H1 (cell line): Measurements from ENCODE around the gene RPL36AL. TPM values are rescaled to one million over a fixed set of nuclear protein-coding genes. Genes with fewer than 3 reads are reported as not detected.
A peak's percentile ranks its signal among the peaks of the same experiment; 100 is the strongest.

Source experiments
- CTCF ChIA-PET: fragments of 300-600 bp; sonication (Branson Sonifier 250); formaldehyde crosslinking; loops from one replicate; lab custom pipeline; 2021; ENCODE audit not compliant: partially characterized antibody; lab: Charles Lee
- POLR2A ChIA-PET: fragments of 300-600 bp; sonication (Branson Sonifier 250); formaldehyde crosslinking; loops from one replicate; lab custom pipeline; 2021; ENCODE audit warnings: inconsistent platforms; ENCODE audit not compliant: partially characterized antibody; lab: Charles Lee
- DNase-seq, 2 experiments: peaks; one replicate each; pipeline versions ENCODE4 v3.0.0 to v3.0.0-alpha.2; 2010 to 2022; ENCODE audit warnings: low spot score in 2 of 2, low read depth in 1 of 2, mixed read lengths in 1 of 2
- FAIRE-seq: peaks from 2 replicates; lab custom pipeline; 2011; peaks lifted over from hg19 to GRCh38; lab: Jason Lieb, UNC
- H2AFZ ChIP-seq: 2 replicates; pipeline ENCODE4 v1.8.1; 2012; ENCODE audit warnings: low read length, inconsistent platforms
- H2AK5ac ChIP-seq: 2 replicates; pipeline ENCODE4 v1.6.1; 2013; ENCODE audit warnings: low read depth, low read length
- H2BK120ac ChIP-seq: replicated peaks from 2 replicates; pipeline ENCODE3; 2013; ENCODE audit warnings: low read depth, low read length, inconsistent platforms
- H2BK12ac ChIP-seq: 2 replicates; pipeline ENCODE4 v1.6.1; 2013; ENCODE audit warnings: low read depth, low read length
- H2BK15ac ChIP-seq: 2 replicates; pipeline ENCODE4 v1.6.1; 2013; ENCODE audit warnings: low read length
- H2BK20ac ChIP-seq: 2 replicates; pipeline ENCODE4 v1.6.1; 2013; ENCODE audit warnings: low read length
- H2BK5ac ChIP-seq: 2 replicates; pipeline ENCODE4 v1.6.1; 2013; ENCODE audit warnings: low read depth, low read length
- H3K14ac ChIP-seq: 2 replicates; pipeline ENCODE4 v1.6.1; 2013; ENCODE audit warnings: inconsistent platforms; ENCODE audit not compliant: insufficient read length
- H3K18ac ChIP-seq: 2 replicates; pipeline ENCODE4 v1.6.1; 2013; ENCODE audit warnings: low read length; ENCODE audit errors: extremely low read depth
- H3K23ac ChIP-seq: 2 replicates; pipeline ENCODE4 v1.6.1; 2013; ENCODE audit warnings: inconsistent platforms; ENCODE audit not compliant: insufficient read length
- H3K23me2 ChIP-seq: 2 replicates; pipeline ENCODE4 v1.6.1; 2013; ENCODE audit warnings: low read depth, low read length
- H3K27ac ChIP-seq: 2 replicates; pipeline ENCODE4 v1.6.1; 2011; ENCODE audit warnings: low read depth, low read length, inconsistent platforms
- H3K27me3 ChIP-seq, 4 experiments: replicated peaks in 1 of 4; 1 replicate in 1 of 4; 2 replicates in 3 of 4; pipeline versions ENCODE4 v1.6.1 to v1.8.1; 2011 to 2013; ENCODE audit warnings: low read length in 3 of 4, mild to moderate bottlenecking in 3 of 4, inconsistent platforms in 2 of 4, mixed read lengths in 2 of 4, moderate library complexity in 1 of 4; ENCODE audit not compliant: control insufficient read depth in 3 of 4, insufficient read depth in 3 of 4; ENCODE audit errors: extremely low read depth in 1 of 4
- H3K36me3 ChIP-seq, 4 experiments: 2 replicates each; pipeline versions ENCODE4 v1.6.1 to v1.8.1; 2011 to 2013; ENCODE audit warnings: mild to moderate bottlenecking in 4 of 4, low read length in 3 of 4, moderate library complexity in 2 of 4, control low read depth in 1 of 4, inconsistent platforms in 1 of 4; ENCODE audit not compliant: insufficient read depth in 4 of 4, control insufficient read depth in 2 of 4
- H3K4ac ChIP-seq: replicated peaks from 2 replicates; pipeline ENCODE3; 2013; ENCODE audit warnings: low read length, low read depth, mixed read lengths, inconsistent platforms; ENCODE audit not compliant: insufficient read length
- H3K4me1 ChIP-seq, 4 experiments: replicated peaks in 1 of 4; 1 replicate in 1 of 4; 2 replicates in 3 of 4; pipeline versions ENCODE4 v1.6.1 to v1.8.1; 2011 to 2013; ENCODE audit warnings: low read length in 3 of 4, inconsistent platforms in 2 of 4, mixed read lengths in 1 of 4; ENCODE audit not compliant: insufficient read depth in 4 of 4, control insufficient read depth in 3 of 4
- H3K4me2 ChIP-seq, 2 experiments: 2 replicates each; pipeline versions ENCODE4 v1.6.1 to v1.8.1; 2011 to 2013; ENCODE audit warnings: low read depth in 2 of 2, low read length in 2 of 2, control low read depth in 1 of 2, inconsistent platforms in 1 of 2, mild to moderate bottlenecking in 1 of 2; ENCODE audit not compliant: insufficient read depth in 1 of 2
- H3K4me3 ChIP-seq, 4 experiments: fragments of 200-600, 300-600 bp in 1 of 4; sonication (generic), shearing (Covaris generic), sonication (Bioruptor Twin) in 1 of 4; 2 replicates each; pipeline versions ENCODE4 v1.5.1 to v1.8.1; 2011 to 2016; ENCODE audit warnings: low read length in 4 of 4, low read depth in 3 of 4, control low read depth in 2 of 4, inconsistent platforms in 2 of 4, mild to moderate bottlenecking in 2 of 4, mixed read lengths in 1 of 4, moderate library complexity in 1 of 4; ENCODE audit not compliant: insufficient read depth in 2 of 4; ENCODE audit errors: extremely low read depth in 1 of 4
- H3K56ac ChIP-seq: replicated peaks from 2 replicates; pipeline ENCODE3; 2013; ENCODE audit warnings: low read depth, mild to moderate bottlenecking, mixed read lengths, low read length, inconsistent platforms; ENCODE audit not compliant: insufficient read length
- H3K79me1 ChIP-seq: 2 replicates; pipeline ENCODE4 v1.6.1; 2013; ENCODE audit warnings: low read depth, low read length, control low read depth
- H3K79me2 ChIP-seq, 2 experiments: 2 replicates each; pipeline versions ENCODE4 v1.6.1 to v1.8.1; 2012 to 2013; ENCODE audit warnings: low read length in 2 of 2, mild to moderate bottlenecking in 2 of 2, inconsistent platforms in 1 of 2; ENCODE audit not compliant: insufficient read depth in 2 of 2, control insufficient read depth in 1 of 2
- H3K9ac ChIP-seq, 4 experiments: replicated peaks in 1 of 4; 1 replicate in 1 of 4; 2 replicates in 3 of 4; pipeline versions ENCODE4 v1.6.1 to v1.8.1; 2011 to 2013; ENCODE audit warnings: low read depth in 3 of 4, low read length in 3 of 4, control low read depth in 2 of 4, mild to moderate bottlenecking in 2 of 4, moderate library complexity in 2 of 4, inconsistent platforms in 1 of 4; ENCODE audit errors: extremely low read depth in 1 of 4
- H3K9me3 ChIP-seq, 2 experiments: 2 replicates each; pipeline versions ENCODE4 v1.6.1 to v1.8.1; 2012 to 2013; ENCODE audit warnings: mild to moderate bottlenecking in 2 of 2, moderate library complexity in 2 of 2, control low read depth in 1 of 2, inconsistent platforms in 1 of 2, low read depth in 1 of 2, low read length in 1 of 2, mixed read lengths in 1 of 2; ENCODE audit not compliant: insufficient read depth in 2 of 2
- H4K20me1 ChIP-seq, 2 experiments: replicated peaks in 1 of 2; 2 replicates each; pipeline versions ENCODE3 to v1.8.1; 2011 to 2013; ENCODE audit warnings: inconsistent platforms in 2 of 2, low read length in 2 of 2, mild to moderate bottlenecking in 1 of 2; ENCODE audit not compliant: insufficient read depth in 2 of 2, control insufficient read depth in 1 of 2
- H4K5ac ChIP-seq: 2 replicates; pipeline ENCODE4 v1.6.1; 2013; ENCODE audit warnings: low read length, low read depth, mixed read lengths, inconsistent platforms; ENCODE audit not compliant: insufficient read length
- H4K8ac ChIP-seq: 2 replicates; pipeline ENCODE4 v1.8.0; 2013; ENCODE audit warnings: mild to moderate bottlenecking, moderate library complexity, low read length, inconsistent platforms; ENCODE audit not compliant: insufficient read depth; ENCODE audit errors: extremely low read depth
- H4K91ac ChIP-seq: replicated peaks from 2 replicates; pipeline ENCODE3; 2013; ENCODE audit warnings: low read length, mixed read lengths, inconsistent platforms; ENCODE audit not compliant: insufficient read length
- BRCA1 ChIP-seq: IDR thresholded peaks from 2 replicates; pipeline ENCODE4 v1.6.1; 2012; ENCODE audit warnings: low read depth, low read length, improper control_type of control experiment
- CEBPB ChIP-seq: IDR thresholded peaks from 2 replicates; pipeline ENCODE4 v1.6.1; 2012; ENCODE audit warnings: low read depth, low read length
- CHD2 ChIP-seq: IDR thresholded peaks from 2 replicates; pipeline ENCODE4 v1.6.1; 2012; ENCODE audit warnings: low read length, improper control_type of control experiment
- JUN ChIP-seq: IDR thresholded peaks from 2 replicates; pipeline ENCODE4 v1.6.1; 2011; ENCODE audit warnings: low read depth, mild to moderate bottlenecking, improper control_type of control experiment, low read length
- RAD21 ChIP-seq, 2 experiments: IDR thresholded peaks in 1 of 2; conservative IDR thresholded peaks in 1 of 2; 2 replicates each; pipeline ENCODE4 v1.6.1; 2011; ENCODE audit warnings: low read depth in 2 of 2, low read length in 2 of 2, improper control_type of control experiment in 1 of 2, inconsistent platforms in 1 of 2, mild to moderate bottlenecking in 1 of 2, moderate library complexity in 1 of 2
- RXRA ChIP-seq: IDR thresholded peaks from 2 replicates; pipeline ENCODE4 v1.6.1; 2011; ENCODE audit warnings: low read depth, mild to moderate bottlenecking, low read length, moderate library complexity; ENCODE audit not compliant: insufficient read depth
- SIX5 ChIP-seq: IDR thresholded peaks from 2 replicates; pipeline ENCODE4 v1.6.1; 2011; ENCODE audit warnings: mild to moderate bottlenecking, low read depth, low read length
- SRF ChIP-seq: IDR thresholded peaks from 2 replicates; pipeline ENCODE4 v1.6.1; 2011; ENCODE audit warnings: mild to moderate bottlenecking, low read depth, low read length, moderate library complexity
- WGBS, 2 experiments: shearing (Covaris generic) in 1 of 2; methylation state at CpG; one replicate each; pipeline versions ENCODE4 v1.1.6 to v1.1.7; 2013 to 2015; ENCODE audit warnings: low lambda C conversion rate in 2 of 2, mixed read lengths in 2 of 2, inconsistent platforms in 1 of 2, low coverage in 1 of 2, missing lambda C conversion rate in 1 of 2; ENCODE audit not compliant: insufficient replicate concordance in 2 of 2, insufficient coverage in 1 of 2, insufficient read length in 1 of 2; ENCODE audit errors: extremely low coverage in 1 of 2, missing lambda C conversion rate in 1 of 2; 5-methylcytosine and 5-hydroxymethylcytosine counted together
- polyA plus RNA-seq, 7 experiments: library from polyadenylated mRNA; depleted of rRNA in 3 of 7; stranded (reverse) in 5 of 7; unstranded in 2 of 7; fragments of >200 nt in 5 of 7; fragments of 200-250 nt in 2 of 7; gene quantifications; 1 replicate in 5 of 7; 2 replicates in 1 of 7; 4 replicates in 1 of 7; pipeline versions ENCODE4 v1.2.1 to v1.2.3, GENCODE V29; 2011 to 2013; ENCODE audit warnings: missing spikeins in 2 of 7, mixed read lengths in 2 of 7
- total RNA-seq: library from RNA; stranded (reverse); fragmentation: NEBNext Ultra II Directional; extraction: Animal tissue kit (Norgen Biotek cat#: 25700); gene quantifications from 2 replicates; pipeline ENCODE4 v1.2.1, GENCODE V29; 2021
- TF ChIP-seq, protein P1 (sequence below): IDR thresholded peaks from 2 replicates; pipeline ENCODE4 v1.6.1; 2012; ENCODE audit warnings: low read length, inconsistent platforms

RPL36AL gene
- total and polyA plus RNA-seq, 2 of the 8 experiments (the other 6 are each of a cell fraction or from before 2014, with no cell fraction given) = 138 to 230 TPM

DNA sequence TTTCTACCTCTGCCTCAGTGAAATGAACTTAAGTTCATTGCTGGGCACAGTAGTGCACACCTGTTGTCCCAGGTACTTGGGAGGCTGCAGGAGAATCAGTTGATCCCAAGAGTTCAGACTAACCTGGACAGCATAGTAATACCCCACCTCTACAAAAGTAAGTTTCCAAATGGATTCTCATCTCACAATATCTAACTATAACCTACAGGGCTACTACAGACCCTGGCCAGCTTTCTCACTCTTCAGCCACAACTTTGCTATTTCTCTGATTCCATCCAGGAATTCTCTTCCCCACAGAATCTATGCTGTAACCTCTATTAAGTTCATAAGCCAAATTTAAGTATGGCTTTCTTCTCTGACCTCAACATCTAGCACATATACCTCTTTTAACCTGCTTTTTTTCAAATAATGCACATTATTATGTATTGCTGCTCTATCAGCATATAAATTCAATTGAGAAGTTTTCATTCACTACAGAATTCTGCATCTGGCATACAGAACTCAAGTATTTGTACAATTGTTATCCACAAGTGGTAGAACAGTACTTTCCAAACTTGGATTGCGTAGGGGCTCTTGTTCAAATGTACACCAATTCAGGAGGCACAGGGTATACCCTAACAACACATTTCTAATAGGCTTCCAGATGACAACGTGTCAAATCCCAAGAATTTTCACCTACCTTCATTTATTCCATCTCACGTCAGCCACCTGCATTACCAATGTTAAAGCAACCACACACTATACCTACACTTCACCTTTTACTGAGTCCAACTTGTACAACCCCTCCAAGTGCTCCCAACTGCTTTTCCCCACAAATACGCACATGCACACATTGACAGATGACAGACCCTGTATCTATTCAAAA lies 38.1 kb downstream of the RPL36AL start:
- Histone ChIP-seq H3K79me2 (peaks cover 25 to 70% of the 10 kb centered on the region in 2 experiments), H3K27ac (no peak overlapping the region; the same call in 1 of the 2 replicates), H2BK5ac (no peak overlapping the region), H3K4me3 (peak overlapping the region in 1 of 4 experiments; percentile 100; a peak in 1 of 8 replicates), H4K5ac (no peak overlapping the region), H3K9ac (peak overlapping the region in 1 of 4 experiments; percentile 69; a peak in 3 of 7 replicates), H2BK12ac (no peak overlapping the region), H2AK5ac (no peak overlapping the region), H3K27me3 (no peaks in the 10 kb centered on the region), H4K20me1 (peaks cover 18 to 24% of the 10 kb centered on the region in 2 experiments), H3K9me3 (no peaks in the 10 kb centered on the region), H2BK15ac (no peak overlapping the region), H3K4ac (no peak overlapping the region), H3K4me1 (peaks cover 0 to 9% (median 5%) of the 10 kb centered on the region in 4 experiments; a peak in 6 of 7 replicates), H3K23me2 (peaks cover 2% of the 10 kb centered on the region), H3K4me2 (peak overlapping the region in 1 of 2 experiments; percentile 9; a peak in 1 of 4 replicates), H3K36me3 (peaks cover 0 to 46% (median 22%) of the 10 kb centered on the region in 4 experiments; a peak in 7 of 8 replicates), H2BK20ac (no peak overlapping the region), H4K8ac (no peak overlapping the region), H2BK120ac (no peak overlapping the region), H3K79me1 (no peaks in the 10 kb centered on the region), H2AFZ (no peak overlapping the region), H3K56ac (peak overlapping the region; percentile 32), H3K18ac (no peak overlapping the region), H4K91ac (no peak overlapping the region), H3K14ac (no peak overlapping the region), H3K23ac (no peak overlapping the region)
- no peak for FAIRE-seq
- 90% methylated on average over 4 of the region's 4 CpGs; no CpG with 5 or more reads in 1 of the 2 experiments for WGBS, 2 experiments
- DNase-seq = no peak
- POLR2A ChIA-PET = interaction anchor here (0.6 to 11.0 kb wide), 19 partner anchors 9 to 185 kb away, joined by 3 to 169 read pairs (median 5); partner anchors contain the start of genes LRR1, MGAT2, POLE2 and RPL36AL
- CTCF ChIA-PET = no interaction called here
- TF ChIP-seq RAD21 (IDR thresholded peaks at IDR 0.05 in 1 of 2, conservative IDR thresholded peaks at IDR 0.05 in 1 of 2; ENCODE audit: low read depth in 2 of 2, low read length in 2 of 2) (no peak), RXRA (no peak), CHD2 (0 out of 2 replicates have a peak, but pooled peaks have one; percentile 44), SIX5 (no peak), CEBPB (no peak), BRCA1 (no peak; the same call in 1 of the 2 replicates), JUN (no peak), SRF (no peak)
- TF ChIP-seq, protein P1, sequence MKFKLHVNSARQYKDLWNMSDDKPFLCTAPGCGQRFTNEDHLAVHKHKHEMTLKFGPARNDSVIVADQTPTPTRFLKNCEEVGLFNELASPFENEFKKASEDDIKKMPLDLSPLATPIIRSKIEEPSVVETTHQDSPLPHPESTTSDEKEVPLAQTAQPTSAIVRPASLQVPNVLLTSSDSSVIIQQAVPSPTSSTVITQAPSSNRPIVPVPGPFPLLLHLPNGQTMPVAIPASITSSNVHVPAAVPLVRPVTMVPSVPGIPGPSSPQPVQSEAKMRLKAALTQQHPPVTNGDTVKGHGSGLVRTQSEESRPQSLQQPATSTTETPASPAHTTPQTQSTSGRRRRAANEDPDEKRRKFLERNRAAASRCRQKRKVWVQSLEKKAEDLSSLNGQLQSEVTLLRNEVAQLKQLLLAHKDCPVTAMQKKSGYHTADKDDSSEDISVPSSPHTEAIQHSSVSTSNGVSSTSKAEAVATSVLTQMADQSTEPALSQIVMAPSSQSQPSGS = peak; percentile 63; the same call in 1 of the 2 replicates
